Measurements from ENCODE around the gene VAMP5. TPM values are rescaled to one million over a fixed set of nuclear protein-coding genes. Genes with fewer than 3 reads are reported as not detected.

The VAMP5 gene
- total and polyA plus RNA-seq, 9 of the 15 experiments (the other 6 are each of a cell fraction or from before 2014, with no cell fraction given), result 0.54 to 1.9 (median 1.5) TPM; not detected in 2

DNA sequence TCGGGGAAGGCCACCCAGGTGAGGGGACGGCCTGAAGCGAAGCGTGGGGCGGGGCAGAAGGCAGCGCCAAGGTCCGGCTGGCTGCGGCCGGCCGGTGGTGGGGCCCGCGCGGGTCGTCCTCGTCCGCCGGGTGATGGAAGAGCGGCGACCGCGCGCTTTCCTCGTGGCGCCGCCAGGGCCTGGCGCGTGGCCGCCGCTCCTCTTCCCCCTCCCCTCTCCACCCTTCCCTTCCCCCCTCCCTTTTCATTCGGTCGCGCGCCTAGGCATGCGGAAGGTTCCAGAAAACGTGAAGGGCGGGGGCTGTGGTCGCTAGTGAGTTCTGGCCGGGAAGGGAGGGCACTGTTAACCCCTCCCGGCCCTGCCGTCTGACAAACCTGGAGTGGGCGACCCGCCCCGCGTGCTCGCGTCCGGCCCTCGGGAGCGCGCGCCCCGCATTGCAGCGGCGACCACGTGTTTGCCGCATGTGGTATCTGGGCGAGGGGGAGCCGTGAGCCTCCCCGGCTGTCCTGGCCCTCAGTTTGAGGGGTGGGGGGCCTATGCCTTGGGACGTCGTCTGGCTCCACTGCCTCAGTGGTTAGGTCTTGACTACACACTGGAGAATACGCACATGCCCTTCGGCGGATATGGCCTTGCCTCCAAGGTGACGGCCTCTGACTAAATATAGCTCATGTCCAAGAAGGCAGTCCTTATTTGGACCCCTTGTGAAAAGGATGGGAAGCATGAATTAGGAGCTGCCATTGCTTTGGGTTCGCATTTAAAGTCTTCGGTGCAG, 44.7 kb upstream of the VAMP5 start (continued):
- peak; percentile 62 for TF ChIP-seq U2AF1 (optimal IDR thresholded peaks at IDR 0.05; ENCODE audit: low read depth, low read length)
- TF ChIP-seq, protein P1, sequence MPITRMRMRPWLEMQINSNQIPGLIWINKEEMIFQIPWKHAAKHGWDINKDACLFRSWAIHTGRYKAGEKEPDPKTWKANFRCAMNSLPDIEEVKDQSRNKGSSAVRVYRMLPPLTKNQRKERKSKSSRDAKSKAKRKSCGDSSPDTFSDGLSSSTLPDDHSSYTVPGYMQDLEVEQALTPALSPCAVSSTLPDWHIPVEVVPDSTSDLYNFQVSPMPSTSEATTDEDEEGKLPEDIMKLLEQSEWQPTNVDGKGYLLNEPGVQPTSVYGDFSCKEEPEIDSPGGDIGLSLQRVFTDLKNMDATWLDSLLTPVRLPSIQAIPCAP (CRISPR knock-in tag; IDR thresholded peaks at IDR 0.05; ENCODE audit: borderline replicate concordance), result peak; percentile 70; the same call in 1 of the 2 replicates
- TF ChIP-seq, protein P2, sequence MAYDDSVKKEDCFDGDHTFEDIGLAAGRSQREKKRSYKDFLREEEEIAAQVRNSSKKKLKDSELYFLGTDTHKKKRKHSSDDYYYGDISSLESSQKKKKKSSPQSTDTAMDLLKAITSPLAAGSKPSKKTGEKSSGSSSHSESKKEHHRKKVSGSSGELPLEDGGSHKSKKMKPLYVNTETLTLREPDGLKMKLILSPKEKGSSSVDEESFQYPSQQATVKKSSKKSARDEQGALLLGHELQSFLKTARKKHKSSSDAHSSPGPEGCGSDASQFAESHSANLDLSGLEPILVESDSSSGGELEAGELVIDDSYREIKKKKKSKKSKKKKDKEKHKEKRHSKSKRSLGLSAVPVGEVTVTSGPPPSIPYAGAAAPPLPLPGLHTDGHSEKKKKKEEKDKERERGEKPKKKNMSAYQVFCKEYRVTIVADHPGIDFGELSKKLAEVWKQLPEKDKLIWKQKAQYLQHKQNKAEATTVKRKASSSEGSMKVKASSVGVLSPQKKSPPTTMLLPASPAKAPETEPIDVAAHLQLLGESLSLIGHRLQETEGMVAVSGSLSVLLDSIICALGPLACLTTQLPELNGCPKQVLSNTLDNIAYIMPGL (CRISPR knock-in tag; IDR thresholded peaks at IDR 0.05), result peak; percentile 86; the same call in 1 of the 2 replicates
- TF ChIP-seq STAT5A (IDR thresholded peaks at IDR 0.05; ENCODE audit: borderline replicate concordance, low read length), result 0 out of 2 replicates have a peak, but pooled peaks have one; percentile 25
- TF ChIP-seq, protein P3, sequence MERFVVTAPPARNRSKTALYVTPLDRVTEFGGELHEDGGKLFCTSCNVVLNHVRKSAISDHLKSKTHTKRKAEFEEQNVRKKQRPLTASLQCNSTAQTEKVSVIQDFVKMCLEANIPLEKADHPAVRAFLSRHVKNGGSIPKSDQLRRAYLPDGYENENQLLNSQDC (CRISPR knock-in tag; IDR thresholded peaks at IDR 0.05), result no peak
- peak; percentile 74 for TF ChIP-seq FUS (optimal IDR thresholded peaks at IDR 0.05; ENCODE audit: low read depth, low read length)

Measured in K562 (cell line).